SK-N-MC (cell line): Measurements from ENCODE around the gene TPSG1.

Experiments
- EZH2 ChIP-seq: fragments of 200-600 bp; sonication (generic); IDR thresholded peaks from one replicate; pipeline ENCODE4 v1.6.1; 2017; ENCODE audit warnings: antibody characterized with exemption
- POLR2AphosphoS5 ChIP-seq: IDR thresholded peaks from 2 replicates; pipeline ENCODE4 v1.6.1; 2012; ENCODE audit warnings: mild to moderate bottlenecking, low read depth, low read length, borderline replicate concordance

GRCh38 chr16:1171854-1172428, 53.1 kb downstream of the TPSG1 start:
- no peak for TF ChIP-seq POLR2AphosphoS5
- no peak for TF ChIP-seq EZH2
